WI38 (cell line): ENCODE measurements around the gene ZC3H12A.

Source experiments
- H3K4me3 ChIP-seq: 2 replicates; pipeline ENCODE4 v1.5.1; 2011; ENCODE audit warnings: low read depth, mild to moderate bottlenecking, control low read depth, low read length
- TF ChIP-seq, protein P1 (sequence below): IDR thresholded peaks from 2 replicates; pipeline ENCODE4 v1.5.1; 2012; ENCODE audit warnings: low read depth, mild to moderate bottlenecking, control low read depth, low read length

Gene ZC3H12A

DNA sequence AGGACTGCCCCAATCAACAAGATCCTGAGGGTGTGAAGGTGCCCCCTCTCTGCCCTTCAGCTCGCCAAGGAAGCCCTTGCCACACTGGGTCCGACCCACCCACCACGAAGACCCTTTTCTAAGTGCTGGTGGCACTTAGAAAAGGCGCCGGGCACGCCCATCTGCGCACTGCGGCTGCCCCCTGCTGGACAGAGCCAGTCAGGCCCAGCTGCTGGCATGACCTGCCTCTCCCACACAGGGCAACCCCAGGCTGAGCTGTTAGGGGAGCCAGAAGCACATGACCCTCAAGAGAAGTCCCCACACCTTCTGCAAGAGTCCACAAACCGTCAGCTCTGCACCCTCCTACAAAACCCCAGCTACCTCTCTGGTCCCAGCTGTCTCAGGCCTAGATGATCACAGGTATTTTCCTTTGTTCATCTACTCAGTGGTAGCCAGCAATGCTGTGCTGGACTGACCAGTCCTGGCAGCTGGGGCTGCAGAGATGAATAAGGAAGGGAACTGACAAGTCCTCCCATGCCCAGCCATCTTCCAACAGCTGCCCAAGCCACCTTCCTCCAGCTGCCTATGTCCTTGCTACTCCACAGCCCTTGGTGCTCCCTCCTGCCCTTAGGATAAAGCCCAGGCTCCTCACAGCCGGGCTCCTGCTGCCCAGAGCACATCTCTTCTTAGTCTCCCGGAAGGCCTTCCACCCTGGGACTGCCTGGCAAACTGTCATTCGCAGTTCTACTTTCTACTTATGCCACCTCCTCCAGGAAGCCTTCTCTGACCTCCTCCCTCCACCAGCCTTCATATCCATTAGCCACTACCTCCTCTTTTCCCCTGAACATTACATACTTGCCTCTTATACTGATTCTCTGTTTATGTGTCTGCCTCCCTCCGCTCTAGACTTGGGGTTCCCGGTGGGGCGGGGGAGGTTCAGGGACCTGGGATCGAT, 39.8 kb upstream of the ZC3H12A start:
- no peak overlapping the region for H3K4me3 ChIP-seq
- TF ChIP-seq, protein P1, sequence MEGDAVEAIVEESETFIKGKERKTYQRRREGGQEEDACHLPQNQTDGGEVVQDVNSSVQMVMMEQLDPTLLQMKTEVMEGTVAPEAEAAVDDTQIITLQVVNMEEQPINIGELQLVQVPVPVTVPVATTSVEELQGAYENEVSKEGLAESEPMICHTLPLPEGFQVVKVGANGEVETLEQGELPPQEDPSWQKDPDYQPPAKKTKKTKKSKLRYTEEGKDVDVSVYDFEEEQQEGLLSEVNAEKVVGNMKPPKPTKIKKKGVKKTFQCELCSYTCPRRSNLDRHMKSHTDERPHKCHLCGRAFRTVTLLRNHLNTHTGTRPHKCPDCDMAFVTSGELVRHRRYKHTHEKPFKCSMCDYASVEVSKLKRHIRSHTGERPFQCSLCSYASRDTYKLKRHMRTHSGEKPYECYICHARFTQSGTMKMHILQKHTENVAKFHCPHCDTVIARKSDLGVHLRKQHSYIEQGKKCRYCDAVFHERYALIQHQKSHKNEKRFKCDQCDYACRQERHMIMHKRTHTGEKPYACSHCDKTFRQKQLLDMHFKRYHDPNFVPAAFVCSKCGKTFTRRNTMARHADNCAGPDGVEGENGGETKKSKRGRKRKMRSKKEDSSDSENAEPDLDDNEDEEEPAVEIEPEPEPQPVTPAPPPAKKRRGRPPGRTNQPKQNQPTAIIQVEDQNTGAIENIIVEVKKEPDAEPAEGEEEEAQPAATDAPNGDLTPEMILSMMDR, result peak; percentile 96

DNA sequence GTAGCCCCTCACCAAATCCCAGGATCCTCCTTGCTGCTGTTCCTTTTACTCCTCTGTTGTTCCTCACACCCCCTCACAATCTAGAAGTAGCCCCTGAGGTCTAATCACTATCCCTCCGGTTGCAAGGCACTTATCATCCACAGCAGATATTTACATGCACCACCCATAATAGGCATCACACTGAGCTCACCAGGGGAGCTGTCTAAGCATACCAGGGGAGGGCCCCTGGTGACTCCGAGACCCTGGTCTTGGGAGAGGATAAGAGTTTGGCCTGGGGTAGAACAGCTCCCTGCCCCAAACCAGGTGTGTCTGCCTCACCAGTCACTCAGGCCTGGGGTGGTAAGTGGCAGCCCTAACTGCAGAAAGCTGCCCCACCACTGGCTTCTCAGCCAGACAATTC, 37.3 kb upstream of the ZC3H12A start:
- TF ChIP-seq, protein P1, result no peak
- H3K4me3 ChIP-seq, result no peak overlapping the region

DNA sequence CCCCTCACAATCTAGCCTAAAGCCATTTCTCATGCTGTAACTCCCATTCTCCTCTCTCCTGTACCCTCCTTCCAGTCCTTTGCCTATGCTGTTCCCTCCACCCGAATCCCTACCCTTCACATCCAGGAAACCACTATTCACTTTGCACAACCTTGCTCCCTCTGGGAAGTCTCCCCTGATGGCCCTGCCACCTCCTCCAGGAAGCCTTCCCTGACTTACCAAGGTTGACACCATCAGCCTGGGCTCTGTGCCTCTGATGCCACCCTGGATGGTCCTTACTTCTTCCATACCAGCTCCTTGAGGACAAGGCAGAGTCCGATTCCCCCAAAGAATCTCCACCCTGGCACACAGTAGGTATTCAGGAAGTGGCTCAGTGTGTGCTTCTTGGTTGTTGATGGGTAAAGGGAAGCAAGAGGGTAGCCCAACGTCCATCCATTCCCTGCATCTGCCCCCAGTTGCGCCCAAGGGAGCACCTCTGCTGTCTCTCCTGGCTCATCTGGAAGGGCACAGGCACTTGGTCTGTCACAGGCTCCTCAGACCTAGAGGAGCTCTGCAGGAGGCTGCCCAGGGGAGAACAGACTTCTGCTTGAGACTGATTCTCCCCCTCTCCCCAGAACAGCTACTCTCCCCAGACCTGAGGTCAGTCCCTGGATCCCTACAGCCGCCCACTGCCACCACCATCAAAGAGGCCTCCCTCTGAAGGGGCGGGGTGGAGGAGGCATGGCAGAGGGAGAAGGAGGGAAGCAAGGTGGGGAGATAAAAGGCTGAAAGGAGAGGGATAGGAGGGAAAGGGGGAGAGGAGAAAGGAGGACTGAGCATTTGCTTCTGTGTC, 36.1 kb upstream of the ZC3H12A start:
- no peak overlapping the region for H3K4me3 ChIP-seq
- TF ChIP-seq, protein P1, result no peak

DNA sequence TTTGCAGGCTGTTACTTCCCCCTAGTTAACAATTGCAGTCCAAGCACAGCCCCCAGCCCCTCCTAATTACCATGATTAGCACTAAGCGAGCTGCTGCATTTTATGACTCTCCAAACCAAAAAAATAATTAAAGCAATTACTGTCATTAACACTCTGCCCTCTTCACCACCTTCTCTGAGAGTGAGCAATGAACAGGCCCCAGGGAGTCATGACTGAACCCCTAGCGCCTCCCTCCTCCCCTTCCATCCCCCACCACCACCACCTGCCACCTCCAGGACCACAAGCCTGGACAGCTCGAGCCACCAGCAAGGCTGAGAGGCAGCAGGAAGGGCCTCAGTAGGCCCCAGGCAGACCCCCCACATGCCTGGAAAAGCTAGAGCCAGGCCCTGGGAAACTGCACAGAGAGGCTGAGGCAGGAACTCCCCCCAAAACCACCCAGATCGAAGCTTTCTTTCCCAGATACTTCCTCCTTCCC, 35.5 kb upstream of the ZC3H12A start:
- no peak overlapping the region for H3K4me3 ChIP-seq
- TF ChIP-seq, protein P1, result no peak

DNA sequence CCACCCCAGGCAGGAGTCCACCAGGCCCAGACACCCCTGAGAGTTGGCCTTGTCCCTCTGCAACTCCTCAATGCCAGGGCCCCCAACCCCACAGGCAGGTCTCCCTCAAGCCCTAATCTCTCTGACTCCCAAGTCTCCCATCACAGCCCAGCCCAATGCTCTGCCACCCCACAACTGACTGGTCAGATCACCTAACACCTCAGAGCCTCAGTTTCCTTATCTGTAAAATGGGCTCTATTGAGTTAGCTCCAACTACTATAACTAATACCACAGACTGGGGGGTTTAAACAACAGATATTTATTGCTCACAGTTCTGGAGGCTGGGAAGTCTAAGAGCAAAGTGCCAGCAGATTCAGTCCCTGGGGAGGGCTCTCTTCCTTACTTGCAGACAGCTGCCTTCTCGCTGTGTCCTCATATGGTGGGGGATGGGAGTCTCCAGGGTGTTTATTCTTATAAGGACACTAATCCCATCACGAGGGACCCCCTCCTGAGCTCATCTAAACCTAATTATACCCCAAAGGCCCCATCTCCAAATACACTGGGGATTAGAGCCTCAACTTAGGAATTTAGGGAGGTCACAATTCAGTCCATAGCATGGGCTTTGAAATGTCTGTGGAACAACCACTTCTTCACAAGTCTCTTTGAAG, 34.9 kb upstream of the ZC3H12A start:
- TF ChIP-seq, protein P1, result no peak
- no peak overlapping the region for H3K4me3 ChIP-seq

DNA sequence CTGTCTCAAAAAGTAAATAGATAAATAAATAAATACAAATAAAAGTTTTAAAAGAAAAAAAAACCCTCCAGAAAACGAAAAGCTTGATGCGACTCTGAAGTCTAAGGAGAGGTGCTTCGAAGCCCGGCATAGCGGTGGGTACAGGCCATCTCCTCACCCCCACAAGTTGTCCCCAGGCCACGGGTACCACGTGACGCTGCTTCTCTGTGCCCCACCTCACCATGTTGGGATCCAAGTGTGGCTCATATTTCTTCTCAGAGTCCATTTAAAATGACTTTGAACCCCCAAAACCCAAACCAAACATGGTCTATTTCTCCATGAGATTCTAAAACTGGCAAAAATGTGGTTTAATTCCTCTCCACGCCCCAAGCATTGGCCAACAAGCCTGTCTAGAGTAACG, 32.9 kb upstream of the ZC3H12A start:
- H3K4me3 ChIP-seq, result no peak overlapping the region
- TF ChIP-seq, protein P1, result no peak
